Ovary (tissue), 3 donors: ENCODE measurements around the gene GPC4.

Experiments used
- CTCF ChIP-seq, 3 donors: fragments of 450-650 bp in 2 of 3; fragments of 200-600 bp in 1 of 3; IDR thresholded peaks; one replicate each; pipeline versions ENCODE4 v1.5.1 to v1.8.0; 2016 to 2022; ENCODE audit warnings: antibody characterized with exemption in 3 of 3, mild to moderate bottlenecking in 1 of 3
- POLR2A ChIP-seq: fragments of 450-650 bp; IDR thresholded peaks from one replicate; pipeline ENCODE4 v1.6.1; 2017; ENCODE audit warnings: antibody characterized with exemption, mild to moderate bottlenecking, moderate library complexity
- donor health status: DM: no; HTN: no; CAD: no.

DNA sequence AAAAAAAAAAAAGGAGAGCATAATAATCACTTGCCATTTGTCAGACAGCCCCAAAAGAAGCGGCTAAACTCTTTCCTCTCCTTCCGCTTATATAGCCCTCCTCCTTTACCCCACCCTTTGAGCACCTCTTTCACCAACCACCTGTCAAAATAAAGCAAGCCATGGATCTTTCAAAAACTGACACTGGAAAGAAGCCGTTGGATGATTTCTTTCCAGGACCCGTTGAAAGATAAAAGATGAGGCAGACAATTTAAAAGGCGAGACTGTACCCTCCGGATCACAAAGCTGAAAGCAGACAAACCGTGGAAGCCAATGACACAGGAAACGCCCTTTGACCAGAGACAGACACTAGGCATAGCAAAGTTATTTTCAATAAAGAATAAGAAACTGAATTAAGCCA, 22.6 kb downstream of the GPC4 start:
- TF ChIP-seq CTCF (IDR thresholded peaks at IDR 0.05): no peak
- no peak for TF ChIP-seq POLR2A
